Mesenteric fat pad (tissue), 1 donor: ENCODE data around the gene EIF5A. TPM values are rescaled to one million over a fixed set of nuclear protein-coding genes. Genes with fewer than 3 reads are reported as not detected.
A peak's percentile ranks its signal among the peaks of the same experiment; 100 is the strongest.

ENCODE experiments used
- DNase-seq: peaks from one replicate; pipeline ENCODE4 v3.0.0-alpha.2; 2020; ENCODE audit warnings: low spot score
- total RNA-seq: library from RNA; stranded (reverse); fragmentation: NEBNext Ultra II Directional; extraction: Animal tissue kit (Norgen Biotek cat#: 25700); gene quantifications from one replicate; pipeline ENCODE4 v1.2.1, GENCODE V29; 2021
- donor health status: DM: yes; HTN: yes; CAD: no.

The EIF5A gene
- total RNA-seq, 1 donor from 2014 or later, result 503 TPM

- no peak for DNase-seq
Observed at GRCh38 chr17:7354262-7354843, 46.9 kb downstream of the EIF5A start.

- no peak for DNase-seq
Observed at GRCh38 chr17:7355053-7355452, 47.6 kb downstream of the EIF5A start, which contains the start of gene TMEM95. TSS of gene TMEM95 (plus strand) at chr17:7355156. CDS start at chr17:7355205, 49 bp downstream.

GRCh38 chr17:7355573-7355972 is 48.1 kb downstream of the EIF5A start:
- no peak for DNase-seq

- DNase-seq, result peak; percentile 93
Observed at GRCh38 chr17:7356072-7356549, 48.7 kb downstream of the EIF5A start.

GRCh38 chr17:7356756-7357155 is 49.3 kb downstream of the EIF5A start:
- no peak for DNase-seq

GRCh38 chr17:7357381-7357780 is 50.0 kb downstream of the EIF5A start:
- no peak for DNase-seq

GRCh38 chr17:7361906-7362305 is 54.5 kb downstream of the EIF5A start:
- no peak for DNase-seq

Other genes with a start within 250 kb of the EIF5A start
- gene CLEC10A, start 227.4 kb upstream of the EIF5A start, total RNA-seq, result 20.6 TPM
- 3.3 TPM for gene ASGR2, start 192.8 kb upstream of the EIF5A start, total RNA-seq
- 2.2 TPM for gene ASGR1, start 128.3 kb upstream of the EIF5A start, total RNA-seq
- 16.0 TPM for gene DLG4, start 87.8 kb upstream of the EIF5A start, total RNA-seq
- gene ACADVL, start 87.7 kb upstream of the EIF5A start, total RNA-seq, result 1,052 TPM
- gene DVL2, start 73.1 kb upstream of the EIF5A start, total RNA-seq, result 24.7 TPM
- 47.4 TPM for gene PHF23, start 68.2 kb upstream of the EIF5A start, total RNA-seq
- 468 TPM for gene GABARAP, start 65.2 kb upstream of the EIF5A start, total RNA-seq
- gene CTDNEP1, start 55.9 kb upstream of the EIF5A start, total RNA-seq, result 120 TPM
- 44.1 TPM for gene ELP5, start 55.4 kb upstream of the EIF5A start, total RNA-seq
- gene CLDN7, start 45.1 kb upstream of the EIF5A start, total RNA-seq, result 5.6 TPM
- gene SLC2A4, start 25.9 kb upstream of the EIF5A start, total RNA-seq, result 8.1 TPM
- gene YBX2, start 13.0 kb upstream of the EIF5A start, total RNA-seq, result 2.3 TPM
- 51.2 TPM for gene GPS2, start 7.7 kb downstream of the EIF5A start, total RNA-seq
- 25.4 TPM for gene NEURL4, start 21.7 kb downstream of the EIF5A start, total RNA-seq
- 18.8 TPM for gene ACAP1, start 28.9 kb downstream of the EIF5A start, total RNA-seq
- gene KCTD11, start 44.5 kb downstream of the EIF5A start, total RNA-seq, result 11.9 TPM
- gene TMEM95, start 47.5 kb downstream of the EIF5A start, total RNA-seq, result not detected
- 0.71 TPM for gene TNK1, start 73.5 kb downstream of the EIF5A start, total RNA-seq
- gene PLSCR3, start 86.9 kb downstream of the EIF5A start, total RNA-seq, result 42.6 TPM
- gene TMEM256, start 96.5 kb downstream of the EIF5A start, total RNA-seq, result 68.7 TPM
- 21.0 TPM for gene NLGN2, start 100.2 kb downstream of the EIF5A start, total RNA-seq
- not detected for gene SPEM1, start 112.7 kb downstream of the EIF5A start, total RNA-seq
- gene SPEM2, start 118.0 kb downstream of the EIF5A start, total RNA-seq, result not detected
- not detected for gene SPEM3, start 121.2 kb downstream of the EIF5A start, total RNA-seq
- gene TMEM102, start 127.8 kb downstream of the EIF5A start, total RNA-seq, result 3.2 TPM
- 2.4 TPM for gene FGF11, start 131.9 kb downstream of the EIF5A start, total RNA-seq
- 6.8 TPM for gene CHRNB1, start 137.4 kb downstream of the EIF5A start, total RNA-seq
- gene ZBTB4, start 172.0 kb downstream of the EIF5A start, total RNA-seq, result 72.5 TPM
- gene SLC35G6, start 173.8 kb downstream of the EIF5A start, total RNA-seq, result not detected
- gene POLR2A, start 176.7 kb downstream of the EIF5A start, total RNA-seq, result 102 TPM
- gene TNFSF12, start 241.4 kb downstream of the EIF5A start, total RNA-seq, result 43.0 TPM